Panc1 (cell line): ENCODE measurements around the gene BMP7.
"Not testable (repeated sequence)": the region's sequence is repeated elsewhere in the genome, so short reads cannot be mapped to it uniquely, and the experiment has no call there.

Experiments used
- SIN3A ChIP-seq: IDR thresholded peaks from 2 replicates; pipeline ENCODE4 v1.6.1; 2012; ENCODE audit warnings: low read depth, mild to moderate bottlenecking, low read length, moderate library complexity, borderline replicate concordance; ENCODE audit not compliant: insufficient read depth
- TF ChIP-seq, protein P1 (sequence below): fragments of 450-650 bp; IDR thresholded peaks from 2 replicates; pipeline ENCODE4 v1.5.1; 2017; ENCODE audit warnings: mild to moderate bottlenecking

DNA sequence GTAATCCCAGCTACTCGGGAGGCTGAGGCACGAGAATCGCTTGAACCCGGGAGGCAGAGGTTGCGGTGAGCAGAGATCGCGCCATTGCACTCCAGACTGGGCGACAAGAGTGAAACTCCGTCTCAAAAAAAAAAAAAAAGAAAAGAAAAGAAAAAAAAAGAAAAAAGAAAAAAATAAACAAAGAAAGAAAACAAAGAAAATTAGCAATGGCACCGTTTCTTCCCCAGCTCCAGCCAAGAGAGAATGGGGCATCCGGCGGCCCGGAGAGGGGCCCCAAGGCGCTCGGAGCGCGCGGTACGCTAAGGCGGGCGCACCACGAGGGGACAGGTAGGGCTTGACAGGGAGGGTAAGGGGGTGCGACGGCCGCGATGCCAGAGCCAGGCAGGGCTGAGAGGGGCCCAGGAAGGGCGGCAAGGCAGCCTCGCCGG lies 1.5 kb downstream of the BMP7 start:
- not testable (repeated sequence) for TF ChIP-seq SIN3A
- TF ChIP-seq, protein P1, sequence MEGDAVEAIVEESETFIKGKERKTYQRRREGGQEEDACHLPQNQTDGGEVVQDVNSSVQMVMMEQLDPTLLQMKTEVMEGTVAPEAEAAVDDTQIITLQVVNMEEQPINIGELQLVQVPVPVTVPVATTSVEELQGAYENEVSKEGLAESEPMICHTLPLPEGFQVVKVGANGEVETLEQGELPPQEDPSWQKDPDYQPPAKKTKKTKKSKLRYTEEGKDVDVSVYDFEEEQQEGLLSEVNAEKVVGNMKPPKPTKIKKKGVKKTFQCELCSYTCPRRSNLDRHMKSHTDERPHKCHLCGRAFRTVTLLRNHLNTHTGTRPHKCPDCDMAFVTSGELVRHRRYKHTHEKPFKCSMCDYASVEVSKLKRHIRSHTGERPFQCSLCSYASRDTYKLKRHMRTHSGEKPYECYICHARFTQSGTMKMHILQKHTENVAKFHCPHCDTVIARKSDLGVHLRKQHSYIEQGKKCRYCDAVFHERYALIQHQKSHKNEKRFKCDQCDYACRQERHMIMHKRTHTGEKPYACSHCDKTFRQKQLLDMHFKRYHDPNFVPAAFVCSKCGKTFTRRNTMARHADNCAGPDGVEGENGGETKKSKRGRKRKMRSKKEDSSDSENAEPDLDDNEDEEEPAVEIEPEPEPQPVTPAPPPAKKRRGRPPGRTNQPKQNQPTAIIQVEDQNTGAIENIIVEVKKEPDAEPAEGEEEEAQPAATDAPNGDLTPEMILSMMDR: not testable (repeated sequence)
